Cerebellar nuclear complex (tissue), 1 donor: ENCODE results near the gene CARS1.
"Not testable (repeated sequence)": the region's sequence is repeated elsewhere in the genome, so short reads cannot be mapped to it uniquely, and the experiment has no call there.

Experiments used
- DNase-seq, 2 experiments: peaks; one replicate each; lab custom pipeline; 2025; lab: John Stamatoyannopoulos, UW

Gene CARS1

GRCh38 chr11:3089236-3090061 lies 32.2 kb upstream of the CARS1 start:
- no peak for DNase-seq

- DNase-seq, result no peak
Measured at GRCh38 chr11:3088806-3089205, 31.6 kb upstream of the CARS1 start.

- no peak for DNase-seq
Measured at GRCh38 chr11:3087821-3088800, 30.9 kb upstream of the CARS1 start.

- no peak for DNase-seq
Measured at GRCh38 chr11:3087373-3087772, 30.1 kb upstream of the CARS1 start.

GRCh38 chr11:3086671-3087150 lies 29.5 kb upstream of the CARS1 start:
- no peak for DNase-seq

- no peak for DNase-seq
Measured at GRCh38 chr11:3086114-3086513, 28.9 kb upstream of the CARS1 start.

- DNase-seq, result no peak
Measured at GRCh38 chr11:3085052-3085451, 27.8 kb upstream of the CARS1 start.

- no peak for DNase-seq
Measured at GRCh38 chr11:3083321-3083720, 26.1 kb upstream of the CARS1 start.

GRCh38 chr11:3081386-3081751 lies 24.1 kb upstream of the CARS1 start:
- no peak for DNase-seq

GRCh38 chr11:3080733-3081385 lies 23.6 kb upstream of the CARS1 start:
- DNase-seq, result no peak

GRCh38 chr11:3080104-3080503 lies 22.9 kb upstream of the CARS1 start:
- no peak for DNase-seq

- no peak for DNase-seq
Measured at GRCh38 chr11:3077846-3078440, 20.7 kb upstream of the CARS1 start.

GRCh38 chr11:3077189-3077836 lies 20.1 kb upstream of the CARS1 start:
- no peak for DNase-seq

- DNase-seq, result no peak
Measured at GRCh38 chr11:3074912-3075589, 17.8 kb upstream of the CARS1 start.

GRCh38 chr11:3073029-3073435 lies 15.8 kb upstream of the CARS1 start:
- no peak for DNase-seq

- DNase-seq, result no peak
Measured at GRCh38 chr11:3069425-3069824, 12.2 kb upstream of the CARS1 start.

GRCh38 chr11:3066308-3066707 lies 9.1 kb upstream of the CARS1 start:
- DNase-seq, result not testable (repeated sequence)

- DNase-seq, result not testable (repeated sequence)
Measured at GRCh38 chr11:3064709-3065108, 7.5 kb upstream of the CARS1 start.

- not testable (repeated sequence) for DNase-seq
Measured at GRCh38 chr11:3063876-3064275, 6.7 kb upstream of the CARS1 start.

GRCh38 chr11:3063432-3063831 lies 6.2 kb upstream of the CARS1 start:
- DNase-seq, result not testable (repeated sequence)
